Astrocyte (in vitro differentiated cells and primary cell): ENCODE data around the gene PACSIN3. TPM values are rescaled to one million over a fixed set of nuclear protein-coding genes. Genes with fewer than 3 reads are reported as not detected.

Source experiments
- DNase-seq: peaks from one replicate; pipeline ENCODE4 v3.0.0-alpha.2; 2010; ENCODE audit warnings: low read depth
- FAIRE-seq: peaks from 2 replicates; lab custom pipeline; 2011; peaks lifted over from hg19 to GRCh38; lab: Jason Lieb, UNC
- H2AFZ ChIP-seq: 2 replicates; pipeline ENCODE4 v1.6.0; 2012; ENCODE audit warnings: low read depth, low read length, inconsistent platforms
- H3K27ac ChIP-seq: 2 replicates; pipeline ENCODE4 v1.5.1; 2011; ENCODE audit warnings: low read depth, low read length, inconsistent platforms
- H3K27me3 ChIP-seq: 2 replicates; pipeline ENCODE4 v1.6.0; 2011; ENCODE audit warnings: low read length, inconsistent platforms; ENCODE audit not compliant: insufficient read depth
- H3K36me3 ChIP-seq: 2 replicates; pipeline ENCODE4 v1.5.1; 2011; ENCODE audit warnings: low read length, inconsistent platforms; ENCODE audit not compliant: insufficient read depth
- H3K4me1 ChIP-seq: 2 replicates; pipeline ENCODE4 v1.5.1; 2011; ENCODE audit warnings: low read length, inconsistent platforms; ENCODE audit not compliant: insufficient read depth
- H3K4me2 ChIP-seq: 2 replicates; pipeline ENCODE4 v1.6.0; 2012; ENCODE audit warnings: low read length, inconsistent platforms
- H3K4me3 ChIP-seq: 2 replicates; pipeline ENCODE4 v1.5.1; 2011; ENCODE audit warnings: low read depth, mild to moderate bottlenecking, low read length, inconsistent platforms; ENCODE audit not compliant: insufficient read depth
- H3K79me2 ChIP-seq: 2 replicates; pipeline ENCODE4 v1.6.0; 2012; ENCODE audit warnings: mild to moderate bottlenecking, low read length, inconsistent platforms; ENCODE audit not compliant: insufficient read depth
- H3K9ac ChIP-seq: 2 replicates; pipeline ENCODE4 v1.6.0; 2012; ENCODE audit warnings: mild to moderate bottlenecking, low read length, inconsistent platforms
- H3K9me3 ChIP-seq: 2 replicates; pipeline ENCODE4 v1.5.1; 2012; ENCODE audit warnings: low read depth, mild to moderate bottlenecking, low read length, inconsistent platforms; ENCODE audit not compliant: insufficient read depth
- H4K20me1 ChIP-seq: 2 replicates; pipeline ENCODE4 v1.6.0; 2012; ENCODE audit warnings: low read length, inconsistent platforms; ENCODE audit not compliant: insufficient read depth
- H3K27ac Mint-ChIP-seq: one replicate; pipeline ENCODE4 v1.8.0; 2021; ENCODE audit warnings: mild to moderate bottlenecking, mixed read lengths; ENCODE audit not compliant: unreplicated experiment
- H3K27me3 Mint-ChIP-seq: one replicate; pipeline ENCODE4 v1.8.0; 2021; ENCODE audit warnings: low read depth, mixed read lengths; ENCODE audit not compliant: unreplicated experiment
- H3K36me3 Mint-ChIP-seq: one replicate; pipeline ENCODE4 v1.8.0; 2021; ENCODE audit warnings: low read depth, mixed read lengths; ENCODE audit not compliant: unreplicated experiment
- H3K4me1 Mint-ChIP-seq: one replicate; pipeline ENCODE4 v1.8.0; 2021; ENCODE audit warnings: low read depth, mixed read lengths; ENCODE audit not compliant: unreplicated experiment
- H3K4me3 Mint-ChIP-seq: one replicate; pipeline ENCODE4 v1.8.0; 2021; ENCODE audit warnings: mild to moderate bottlenecking, moderate library complexity, mixed read lengths; ENCODE audit not compliant: unreplicated experiment
- H3K9me3 Mint-ChIP-seq: one replicate; pipeline ENCODE4 v1.8.0; 2021; ENCODE audit warnings: mild to moderate bottlenecking, mixed read lengths; ENCODE audit not compliant: unreplicated experiment
- CTCF ChIP-seq: IDR thresholded peaks from 2 replicates; pipeline ENCODE4 v1.5.1; 2011; ENCODE audit warnings: low read depth, mild to moderate bottlenecking, inconsistent platforms, low read length, moderate library complexity; ENCODE audit not compliant: insufficient read depth
- EZH2 ChIP-seq: IDR thresholded peaks from 2 replicates; pipeline ENCODE4 v1.6.1; 2012; ENCODE audit warnings: mild to moderate bottlenecking, low read length, inconsistent platforms; ENCODE audit not compliant: insufficient read depth
- total RNA-seq: library from RNA; stranded (reverse); gene quantifications from 2 replicates; pipeline ENCODE4 v1.2.1, GENCODE V29; 2021

Gene PACSIN3
- total RNA-seq, 1 donor from 2014 or later = 35.6 TPM

DNA sequence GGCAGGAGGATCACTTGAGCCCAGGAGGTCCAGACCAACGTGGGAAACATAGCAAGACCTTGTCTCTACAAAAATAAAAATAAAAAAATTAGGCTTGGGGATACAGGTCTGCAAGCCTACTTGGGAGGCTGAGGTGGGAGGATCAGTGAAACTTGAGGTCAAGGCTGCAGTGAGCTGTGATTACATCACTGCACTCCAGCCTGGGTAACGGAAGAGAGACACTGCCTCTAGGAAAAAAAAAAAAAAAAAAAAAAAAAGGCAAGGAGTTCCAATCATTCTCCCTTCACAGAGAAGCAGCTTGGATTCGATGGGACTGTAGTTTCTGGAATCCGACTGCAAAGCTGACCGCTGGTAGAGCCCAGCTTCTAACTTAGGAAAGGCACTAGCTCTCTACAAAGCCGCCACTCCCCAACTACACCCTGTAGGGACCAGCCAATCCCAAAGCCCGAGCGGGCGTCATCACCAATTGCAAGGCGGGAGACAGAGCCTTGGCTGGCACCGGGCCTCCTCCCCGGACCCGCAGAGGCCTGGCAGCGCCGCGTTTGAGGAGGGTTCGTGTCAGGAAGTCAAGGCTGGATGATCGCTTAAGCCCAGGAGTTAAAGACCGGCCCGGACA lies 27.8 kb upstream of the PACSIN3 start:
- FAIRE-seq = no peak

DNA sequence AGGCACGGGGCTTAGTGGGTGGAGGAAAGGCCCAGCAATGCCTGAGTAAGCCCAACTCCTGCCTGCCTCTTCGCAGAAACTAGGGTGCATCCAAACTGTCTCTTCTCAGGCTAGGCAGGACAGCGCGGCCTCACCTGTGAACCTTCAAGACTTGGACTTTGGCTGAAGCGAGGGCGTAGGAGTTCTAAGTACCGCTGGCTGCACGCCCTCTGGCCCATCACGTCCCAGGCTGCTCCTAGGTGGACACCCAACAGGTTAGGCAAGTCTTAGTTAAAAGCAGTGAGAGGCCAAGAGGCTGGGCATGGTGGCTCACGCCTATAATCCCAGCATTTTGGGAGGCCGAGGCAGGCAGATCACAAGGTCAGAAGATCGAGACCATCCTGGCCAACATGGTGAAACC lies 26.7 kb upstream of the PACSIN3 start:
- no peak overlapping the region for H3K9ac ChIP-seq

More for the DNA sequence above, 27.8 kb upstream of the PACSIN3 start:
- H3K9me3 Mint-ChIP-seq = no peaks in the 10 kb centered on the region
- TF ChIP-seq CTCF = no peak
- no peak for TF ChIP-seq EZH2
- H3K4me3 Mint-ChIP-seq = peak overlapping the region; percentile 89
- H3K4me2 ChIP-seq = peak overlapping the region; percentile 92
- H4K20me1 ChIP-seq = peaks cover 13% of the 10 kb centered on the region
- H3K9ac ChIP-seq = peak overlapping the region; percentile 93
- peak overlapping the region; percentile 93 for H3K27ac Mint-ChIP-seq
- H3K4me1 ChIP-seq = peaks cover 32% of the 10 kb centered on the region
- no peaks in the 10 kb centered on the region for H3K27me3 ChIP-seq
- DNase-seq = peak; percentile 79
- peaks cover 5% of the 10 kb centered on the region for H3K36me3 ChIP-seq
- H3K4me3 ChIP-seq = peak overlapping the region; percentile 83
- H2AFZ ChIP-seq = peak overlapping the region; percentile 77
- no peaks in the 10 kb centered on the region for H3K9me3 ChIP-seq
- H3K36me3 Mint-ChIP-seq = peaks cover 5% of the 10 kb centered on the region
- peak overlapping the region; percentile 92 for H3K27ac ChIP-seq
- no peaks in the 10 kb centered on the region for H3K27me3 Mint-ChIP-seq
- H3K4me1 Mint-ChIP-seq = peaks cover 27% of the 10 kb centered on the region
- H3K79me2 ChIP-seq = peaks cover 19% of the 10 kb centered on the region

More for the DNA sequence above, 26.7 kb upstream of the PACSIN3 start:
- TF ChIP-seq EZH2 (no peak), CTCF (no peak)
- DNase-seq (no peak), FAIRE-seq (no peak)
- H3K4me3 Mint-ChIP-seq = no peak overlapping the region
- peaks cover 2% of the 10 kb centered on the region for H3K36me3 ChIP-seq
- peaks cover 2% of the 10 kb centered on the region for H3K27me3 Mint-ChIP-seq
- no peaks in the 10 kb centered on the region for H3K9me3 Mint-ChIP-seq
- H3K36me3 Mint-ChIP-seq = peaks cover 2% of the 10 kb centered on the region
- H3K9me3 ChIP-seq = no peaks in the 10 kb centered on the region
- no peak overlapping the region for H2AFZ ChIP-seq
- no peak overlapping the region for H3K27ac ChIP-seq
- no peak overlapping the region for H3K27ac Mint-ChIP-seq
- no peak overlapping the region for H3K4me3 ChIP-seq
- H3K4me1 Mint-ChIP-seq = peaks cover 19% of the 10 kb centered on the region
- peaks cover 7% of the 10 kb centered on the region for H4K20me1 ChIP-seq
- H3K4me1 ChIP-seq = peaks cover 28% of the 10 kb centered on the region
- H3K79me2 ChIP-seq = peaks cover 10% of the 10 kb centered on the region
- H3K4me2 ChIP-seq = no peak overlapping the region
- no peaks in the 10 kb centered on the region for H3K27me3 ChIP-seq
